BE2C (cell line): ENCODE measurements around the gene SHCBP1L.

Experiments
- DNase-seq: peaks from one replicate; pipeline ENCODE4 v3.0.0-alpha.2; 2020
- H3K27me3 ChIP-seq: fragments of 250-450 bp; sonication (Bioruptor Pico); 2 replicates; pipeline ENCODE4 v1.5.1; 2020; ENCODE audit warnings: mild to moderate bottlenecking
- H3K36me3 ChIP-seq: fragments of 250-450 bp; sonication (Bioruptor Pico); 2 replicates; pipeline ENCODE4 v1.5.1; 2020; ENCODE audit warnings: mild to moderate bottlenecking
- H3K4me1 ChIP-seq: fragments of 250-450 bp; sonication (Bioruptor Pico); 2 replicates; pipeline ENCODE4 v1.5.1; 2020
- H3K4me3 ChIP-seq: 2 replicates; pipeline ENCODE4 v1.5.1; 2011; ENCODE audit warnings: low read depth, low read length
- H3K9me3 ChIP-seq: fragments of 250-450 bp; sonication (Bioruptor Pico); 2 replicates; pipeline ENCODE4 v1.5.1; 2020
- TF ChIP-seq, protein P1 (sequence below): IDR thresholded peaks from 2 replicates; pipeline ENCODE4 v1.5.1; 2012; ENCODE audit warnings: mild to moderate bottlenecking, low read depth, low read length

SHCBP1L gene

DNA sequence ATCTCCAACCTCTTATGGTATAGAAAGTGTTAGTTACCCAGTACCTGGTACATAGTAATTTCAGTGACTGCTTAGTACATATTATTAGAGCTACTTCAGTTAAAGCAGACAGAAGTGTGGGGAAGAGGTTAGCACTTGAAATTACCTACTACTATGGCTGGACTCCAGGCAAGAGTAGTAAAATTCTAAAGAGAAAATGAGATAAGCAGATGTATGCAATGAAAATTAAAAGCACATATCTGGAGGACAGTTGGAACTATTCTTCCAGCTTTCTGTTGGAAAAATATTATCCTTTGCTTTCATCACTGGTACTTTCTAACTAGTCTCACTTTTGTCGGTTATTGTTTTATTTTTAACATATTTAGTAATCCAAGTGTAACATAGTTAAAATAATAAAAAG is 90.1 kb downstream of the SHCBP1L start:
- Histone ChIP-seq H3K36me3 (peaks cover 100% of the 10 kb centered on the region), H3K4me1 (no peaks in the 10 kb centered on the region), H3K9me3 (no peaks in the 10 kb centered on the region), H3K4me3 (no peak overlapping the region), H3K27me3 (no peaks in the 10 kb centered on the region)
- TF ChIP-seq, protein P1, sequence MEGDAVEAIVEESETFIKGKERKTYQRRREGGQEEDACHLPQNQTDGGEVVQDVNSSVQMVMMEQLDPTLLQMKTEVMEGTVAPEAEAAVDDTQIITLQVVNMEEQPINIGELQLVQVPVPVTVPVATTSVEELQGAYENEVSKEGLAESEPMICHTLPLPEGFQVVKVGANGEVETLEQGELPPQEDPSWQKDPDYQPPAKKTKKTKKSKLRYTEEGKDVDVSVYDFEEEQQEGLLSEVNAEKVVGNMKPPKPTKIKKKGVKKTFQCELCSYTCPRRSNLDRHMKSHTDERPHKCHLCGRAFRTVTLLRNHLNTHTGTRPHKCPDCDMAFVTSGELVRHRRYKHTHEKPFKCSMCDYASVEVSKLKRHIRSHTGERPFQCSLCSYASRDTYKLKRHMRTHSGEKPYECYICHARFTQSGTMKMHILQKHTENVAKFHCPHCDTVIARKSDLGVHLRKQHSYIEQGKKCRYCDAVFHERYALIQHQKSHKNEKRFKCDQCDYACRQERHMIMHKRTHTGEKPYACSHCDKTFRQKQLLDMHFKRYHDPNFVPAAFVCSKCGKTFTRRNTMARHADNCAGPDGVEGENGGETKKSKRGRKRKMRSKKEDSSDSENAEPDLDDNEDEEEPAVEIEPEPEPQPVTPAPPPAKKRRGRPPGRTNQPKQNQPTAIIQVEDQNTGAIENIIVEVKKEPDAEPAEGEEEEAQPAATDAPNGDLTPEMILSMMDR = no peak
- DNase-seq = no peak

DNA sequence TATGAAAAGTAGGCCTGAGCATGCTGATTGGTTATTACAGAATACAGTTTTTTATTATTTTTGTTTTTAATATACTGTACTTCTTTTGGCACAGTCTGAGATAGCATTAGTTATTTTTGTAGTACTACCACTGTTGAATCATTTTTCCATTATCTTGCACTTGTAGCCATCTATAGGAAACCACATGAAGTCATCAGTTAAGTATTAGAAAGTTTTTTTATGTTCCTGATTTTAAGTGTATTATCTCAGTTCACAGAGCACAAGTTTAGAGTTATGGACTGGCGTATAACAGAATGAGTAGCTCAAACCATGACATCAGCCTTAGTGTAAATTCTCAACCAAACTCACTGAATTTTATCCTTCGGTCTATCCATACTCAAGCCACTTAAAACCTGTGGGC is 91.0 kb downstream of the SHCBP1L start:
- Histone ChIP-seq H3K4me3 (no peak overlapping the region), H3K9me3 (no peaks in the 10 kb centered on the region), H3K36me3 (peaks cover 100% of the 10 kb centered on the region), H3K4me1 (no peaks in the 10 kb centered on the region), H3K27me3 (no peaks in the 10 kb centered on the region)
- no peak for DNase-seq
- TF ChIP-seq, protein P1 = no peak

DNA sequence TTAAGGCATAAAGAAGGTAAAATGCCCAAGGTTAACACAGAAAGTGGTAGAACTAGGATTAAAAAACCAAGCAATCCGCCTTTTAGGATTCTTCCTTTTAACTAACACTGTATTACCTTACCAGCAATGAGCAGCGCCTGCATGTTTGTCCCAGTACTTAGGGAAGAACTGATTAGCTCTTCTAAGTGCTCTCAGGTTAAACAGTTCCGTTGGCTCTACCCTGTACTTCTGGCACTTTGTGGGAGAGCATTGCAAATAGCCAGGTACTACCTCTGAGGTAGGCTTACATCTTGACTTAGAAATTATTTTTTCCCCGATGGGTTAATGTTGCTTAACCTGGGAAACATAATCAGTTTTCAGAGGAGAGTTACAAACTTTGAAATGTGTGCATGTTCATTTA is 92.3 kb downstream of the SHCBP1L start:
- TF ChIP-seq, protein P1 = no peak
- H3K4me1 ChIP-seq = no peaks in the 10 kb centered on the region
- H3K9me3 ChIP-seq = no peaks in the 10 kb centered on the region
- no peak overlapping the region for H3K4me3 ChIP-seq
- H3K36me3 ChIP-seq = peaks cover 100% of the 10 kb centered on the region
- no peaks in the 10 kb centered on the region for H3K27me3 ChIP-seq
- no peak for DNase-seq

DNA sequence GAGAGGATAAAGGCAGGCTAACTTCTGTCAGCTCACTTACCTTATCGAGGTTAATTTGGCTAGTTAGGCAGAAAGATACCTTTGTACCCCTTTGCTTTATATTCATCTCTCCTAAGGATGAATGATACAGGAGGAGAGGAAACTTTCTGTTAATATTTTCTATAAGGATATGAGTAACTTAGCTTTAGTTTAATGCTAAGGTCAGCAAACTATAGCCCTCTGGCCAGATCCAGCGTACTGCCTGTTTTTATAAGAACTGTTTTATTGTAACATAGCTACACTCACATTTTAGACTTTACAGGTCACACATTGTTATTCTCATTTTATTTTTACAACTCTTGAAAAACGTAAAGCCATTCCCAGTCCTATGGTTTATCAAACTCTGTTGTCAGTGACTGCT is 95.8 kb downstream of the SHCBP1L start:
- Histone ChIP-seq H3K9me3 (no peaks in the 10 kb centered on the region), H3K27me3 (no peaks in the 10 kb centered on the region), H3K36me3 (peaks cover 100% of the 10 kb centered on the region), H3K4me1 (peaks cover 3% of the 10 kb centered on the region; the same call in 1 of the 2 replicates), H3K4me3 (no peak overlapping the region)
- no peak for DNase-seq
- TF ChIP-seq, protein P1 = no peak

DNA sequence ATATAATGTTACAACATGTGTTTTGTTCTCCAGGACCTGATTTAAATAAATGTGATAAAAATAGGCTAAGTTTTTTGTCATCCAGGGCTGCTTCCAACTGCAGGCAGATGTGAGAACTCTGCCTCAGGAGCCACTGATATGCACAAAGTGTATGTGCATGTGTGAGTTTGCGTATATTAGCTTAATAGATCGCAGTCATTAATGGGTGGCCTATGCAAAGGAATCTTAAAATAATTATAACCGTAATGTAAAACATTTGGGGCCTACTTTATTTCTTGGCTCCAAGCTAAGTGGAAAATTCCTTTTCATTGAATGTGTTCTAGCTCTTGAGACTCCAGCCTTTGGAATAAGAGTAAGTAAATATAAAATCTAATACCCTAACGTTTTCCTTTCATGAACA is 97.1 kb downstream of the SHCBP1L start:
- no peak overlapping the region for H3K4me3 ChIP-seq
- no peaks in the 10 kb centered on the region for H3K9me3 ChIP-seq
- no peak for DNase-seq
- peaks cover 3% of the 10 kb centered on the region; the same call in 1 of the 2 replicates for H3K4me1 ChIP-seq
- no peaks in the 10 kb centered on the region for H3K27me3 ChIP-seq
- peaks cover 100% of the 10 kb centered on the region for H3K36me3 ChIP-seq
- TF ChIP-seq, protein P1 = no peak

DNA sequence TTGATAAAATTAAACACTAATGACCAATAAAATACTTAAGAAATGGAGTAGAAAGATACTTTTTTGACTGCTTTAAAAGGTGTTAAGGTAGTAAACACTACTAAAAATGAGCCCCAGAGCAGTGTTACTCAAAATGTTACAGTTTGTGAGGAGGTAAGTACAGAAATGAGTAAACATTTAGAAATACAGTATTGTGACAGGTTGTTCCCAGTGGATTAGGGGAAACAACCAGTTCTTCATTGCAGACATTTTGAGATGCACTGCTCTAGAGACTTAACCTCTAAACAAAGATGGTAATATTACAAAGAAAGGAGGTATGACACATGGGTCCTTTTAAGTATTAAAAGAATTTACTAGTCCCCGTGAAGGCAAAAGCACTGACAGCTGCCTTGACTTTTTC is 101.1 kb downstream of the SHCBP1L start:
- DNase-seq = no peak
- Histone ChIP-seq H3K27me3 (no peaks in the 10 kb centered on the region), H3K9me3 (no peaks in the 10 kb centered on the region), H3K4me1 (peaks cover 3% of the 10 kb centered on the region; the same call in 1 of the 2 replicates), H3K4me3 (no peak overlapping the region), H3K36me3 (peaks cover 100% of the 10 kb centered on the region)
- TF ChIP-seq, protein P1 = no peak
